ENCODE data around the gene ID2. TPM values are rescaled to one million over a fixed set of nuclear protein-coding genes. Genes with fewer than 3 reads are reported as not detected.
A peak's percentile ranks its signal among the peaks of the same experiment; 100 is the strongest.

ID2 gene
- total and polyA plus RNA-seq, 10 of the 15 experiments (the other 5 are each of a cell fraction or from before 2014, with no cell fraction given), result 39.0 to 613 (median 73.6) TPM

DNA sequence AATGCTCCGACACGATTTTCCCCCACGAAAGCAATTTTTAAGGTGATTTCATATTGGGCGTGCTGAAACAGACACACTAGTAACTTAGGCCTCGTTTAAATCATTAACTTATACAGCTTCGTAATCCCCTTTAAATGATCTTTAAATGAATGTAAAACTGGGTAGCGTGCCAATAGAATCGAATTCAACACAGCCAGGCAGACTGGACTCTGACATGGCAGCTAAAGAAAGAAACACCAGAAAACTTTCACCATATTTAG lies 2.4 kb upstream of the ID2 start:
- Histone ChIP-seq H3K9me3 (replicated peaks; ENCODE audit: control insufficient read depth, insufficient read depth, low read length) (peaks cover 16% of the 10 kb centered on the region; the same call in 2 of the 3 replicates), H3K27me3 (replicated peaks in 1 of 2; ENCODE audit: control insufficient read depth in 2 of 2, insufficient read depth in 2 of 2, low read length in 1 of 2) (peaks cover 0 to 13% of the 10 kb centered on the region in 2 experiments; a peak in 2 of 4 replicates), H2AFZ (ENCODE audit: control insufficient read depth, low read depth, low read length) (peak overlapping the region; percentile 57; the same call in 1 of the 2 replicates), H3K4me3 (peak overlapping the region; percentile 61; the same call in 1 of the 2 replicates), H3K9ac (ENCODE audit: control insufficient read depth, insufficient read depth, low read length) (peak overlapping the region; percentile 60; the same call in 1 of the 2 replicates), H3K4me2 (ENCODE audit: control insufficient read depth, insufficient read depth) (peak overlapping the region; percentile 72), H4K20me1 (ENCODE audit: control insufficient read depth, insufficient read depth) (no peaks in the 10 kb centered on the region), H3K27ac (ENCODE audit: control insufficient read depth, insufficient read depth) (peak overlapping the region; percentile 55), H3K4me1 (ENCODE audit: control insufficient read depth, insufficient read depth, low read length) (peaks cover 23% of the 10 kb centered on the region), H3K36me3 (ENCODE audit: control insufficient read depth in 2 of 2, insufficient read depth in 2 of 2, low read length in 1 of 2) (no peaks in the 10 kb centered on the region), H3K79me2 (ENCODE audit: control insufficient read depth, insufficient read depth, low read length) (peaks cover 19% of the 10 kb centered on the region)
- SMC1A ChIA-PET (ENCODE audit: uncharacterized antibody, unreplicated experiment), result interaction anchor here (0.8 to 4.8 kb wide), 15 partner anchors 26 to 1251 kb away, joined by 3 to 57 read pairs (median 8); no protein-coding TSS in a partner anchor
- no peak for FAIRE-seq
- CTCF ChIA-PET, result interaction anchor here (1.0 to 4.4 kb wide), 4 partner anchors 48 to 195 kb away, joined by 3 to 24 read pairs (median 9); no protein-coding TSS in a partner anchor
- intact Hi-C loops (cut with micrococcal nuclease; ENCODE audit: unreplicated experiment), result no loop called here
- ATAC-seq, result no peak
- POLR2A ChIA-PET, result interaction anchor here (1.2 to 6.7 kb wide), 9 partner anchors 27 to 201 kb away, joined by 3 to 98 read pairs (median 34); no protein-coding TSS in a partner anchor
- RAD21 ChIA-PET (ENCODE audit: unreplicated experiment), result interaction anchor here (1.0 to 5.2 kb wide), 21 partner anchors 10 to 1476 kb away, joined by 3 to 103 read pairs (median 24); no protein-coding TSS in a partner anchor
- no TSS peak for BruUV-seq (replicated peaks)
- TF ChIP-seq ASH2L (IDR thresholded peaks at IDR 0.05; ENCODE audit: borderline replicate concordance, low read depth) (no peak), SMARCA5 (IDR thresholded peaks at IDR 0.05) (no peak), NR2C2 (IDR thresholded peaks at IDR 0.05; ENCODE audit: borderline replicate concordance, control insufficient read depth, insufficient read length, low read depth) (no peak), BACH1 (IDR thresholded peaks at IDR 0.05; ENCODE audit: borderline replicate concordance) (no peak), POLR2AphosphoS2 (IDR thresholded peaks at IDR 0.05; ENCODE audit: low read depth, low read length) (no peak), MYC (IDR thresholded peaks at IDR 0.05; ENCODE audit: insufficient read depth, insufficient read length, insufficient replicate concordance, low read length, severe bottlenecking) (no peak), SMAD1 (IDR thresholded peaks at IDR 0.05; ENCODE audit: low read depth, partially characterized antibody) (no peak), SIN3A (IDR thresholded peaks at IDR 0.05; ENCODE audit: low read depth, low read length) (no peak), WRNIP1 (IDR thresholded peaks at IDR 0.05; ENCODE audit: borderline replicate concordance, low read depth, low read length) (no peak), CBX5 (IDR thresholded peaks at IDR 0.05; ENCODE audit: low read depth) (no peak), RBBP5 (conservative IDR thresholded peaks at IDR 0.05) (no peak)
- DNase-seq (ENCODE audit: low read depth, low spot score), result no peak
- 32% methylated on average over 8 of the region's 8 CpGs for WGBS (ENCODE audit: insufficient coverage, insufficient replicate concordance, low lambda C conversion rate, missing lambda C conversion rate)
- in situ Hi-C loops (cut with MboI), result no loop called here

All from GM12878 (cell line).